GM19043 (cell line): Measurements from ENCODE around the gene FCRL6.

Source experiments
- ATAC-seq: cut with Tn5 transposase; IDR thresholded peaks from one replicate; pipeline ENCODE4 v1.9.1; 2021; ENCODE audit warnings: low read depth; ENCODE audit not compliant: unreplicated experiment

The FCRL6 gene

GRCh38 chr1:159802111-159802510 is at the start of gene FCRL6:
FCRL6 (plus strand) TSS chr1:159802360; CDS start chr1:159802425, 65 bp downstream.
- ATAC-seq, result no peak

GRCh38 chr1:159753386-159753785 is 48.8 kb upstream of the FCRL6 start:
- no peak for ATAC-seq

- no peak for ATAC-seq
Measured at GRCh38 chr1:159755451-159756007, 46.6 kb upstream of the FCRL6 start.

- no peak for ATAC-seq
Measured at GRCh38 chr1:159756397-159756796, 45.8 kb upstream of the FCRL6 start.

GRCh38 chr1:159763686-159764085 is 38.5 kb upstream of the FCRL6 start:
- no peak for ATAC-seq

- no peak for ATAC-seq
Measured at GRCh38 chr1:159765806-159766205, 36.4 kb upstream of the FCRL6 start.

- no peak for ATAC-seq
Measured at GRCh38 chr1:159771127-159771895, 30.8 kb upstream of the FCRL6 start.

- no peak for ATAC-seq
Measured at GRCh38 chr1:159774465-159774864, 27.7 kb upstream of the FCRL6 start.

- ATAC-seq, result no peak
Measured at GRCh38 chr1:159775716-159776115, 26.4 kb upstream of the FCRL6 start.

GRCh38 chr1:159778266-159778665 is 23.9 kb upstream of the FCRL6 start:
- no peak for ATAC-seq

GRCh38 chr1:159779403-159779851 is 22.7 kb upstream of the FCRL6 start:
- no peak for ATAC-seq

GRCh38 chr1:159780583-159781582 is 21.3 kb upstream of the FCRL6 start, which contains the start of gene DUSP23:
DUSP23 (plus strand) TSS chr1:159780962; CDS start chr1:159781101, 139 bp downstream.
- ATAC-seq, result peak; percentile 97

- ATAC-seq, result no peak
Measured at GRCh38 chr1:159781992-159782391, 20.2 kb upstream of the FCRL6 start.

- ATAC-seq, result no peak
Measured at GRCh38 chr1:159783724-159784123, 18.4 kb upstream of the FCRL6 start.

- no peak for ATAC-seq
Measured at GRCh38 chr1:159786465-159786864, 15.7 kb upstream of the FCRL6 start.

- no peak for ATAC-seq
Measured at GRCh38 chr1:159786966-159787365, 15.2 kb upstream of the FCRL6 start.

GRCh38 chr1:159790237-159790917 is 11.8 kb upstream of the FCRL6 start:
- ATAC-seq, result no peak

GRCh38 chr1:159791031-159791430 is 11.1 kb upstream of the FCRL6 start:
- ATAC-seq, result no peak

GRCh38 chr1:159791461-159791860 is 10.7 kb upstream of the FCRL6 start:
- ATAC-seq, result no peak

- no peak for ATAC-seq
Measured at GRCh38 chr1:159795534-159795933, 6.6 kb upstream of the FCRL6 start.
